ENCODE results near the gene DISC1.
"Not testable (repeated sequence)": the region's sequence is repeated elsewhere in the genome, so short reads cannot be mapped to it uniquely, and the experiment has no call there.

DISC1 gene

GRCh38 chr1:231731268-231731667, 104.7 kb downstream of the DISC1 start:
- DNase-seq (ENCODE audit: low spot score), result no peak

DNA sequence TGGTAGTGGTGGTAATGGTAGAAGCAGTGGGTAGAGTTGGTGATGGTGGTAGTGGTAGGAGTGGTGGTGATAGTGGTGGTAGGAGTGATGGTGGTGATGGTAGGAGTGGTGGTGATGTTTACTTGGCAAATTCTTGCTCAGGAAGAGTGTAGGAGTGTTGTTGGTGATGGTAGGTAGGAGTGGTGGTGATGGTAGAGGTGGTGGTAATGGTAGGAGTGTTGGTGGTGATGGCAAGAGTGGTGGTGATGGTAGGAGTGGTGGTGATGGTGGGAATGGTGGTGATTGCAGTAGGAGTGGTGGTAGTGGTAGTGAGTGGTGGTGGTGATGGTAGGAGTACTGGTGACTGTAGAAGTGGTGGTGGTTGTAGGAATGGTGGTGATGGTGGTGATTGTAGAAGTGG, 106.5 kb downstream of the DISC1 start:
- DNase-seq (ENCODE audit: low spot score), result no peak

DNA sequence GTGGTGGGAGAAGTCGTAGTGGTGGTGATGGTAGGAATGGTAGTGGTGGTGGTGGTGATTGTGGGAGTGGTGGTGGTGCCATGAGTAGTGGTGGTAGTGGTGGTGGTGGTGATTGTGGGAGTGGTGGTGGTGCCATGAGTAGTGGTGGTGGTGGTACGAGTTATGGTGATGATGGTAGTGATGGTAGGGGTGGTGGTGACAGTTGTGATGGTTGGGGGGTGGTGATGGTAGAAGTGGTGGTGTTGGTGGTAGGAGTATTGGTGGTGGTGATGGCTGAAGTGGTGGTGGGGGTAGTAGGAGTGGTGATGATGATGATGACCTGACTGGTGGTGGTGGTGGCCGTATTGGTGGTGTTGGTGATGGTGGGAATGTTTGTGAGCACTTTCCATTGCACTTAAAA, 107.1 kb downstream of the DISC1 start:
- no peak for DNase-seq (ENCODE audit: low spot score)

DNA sequence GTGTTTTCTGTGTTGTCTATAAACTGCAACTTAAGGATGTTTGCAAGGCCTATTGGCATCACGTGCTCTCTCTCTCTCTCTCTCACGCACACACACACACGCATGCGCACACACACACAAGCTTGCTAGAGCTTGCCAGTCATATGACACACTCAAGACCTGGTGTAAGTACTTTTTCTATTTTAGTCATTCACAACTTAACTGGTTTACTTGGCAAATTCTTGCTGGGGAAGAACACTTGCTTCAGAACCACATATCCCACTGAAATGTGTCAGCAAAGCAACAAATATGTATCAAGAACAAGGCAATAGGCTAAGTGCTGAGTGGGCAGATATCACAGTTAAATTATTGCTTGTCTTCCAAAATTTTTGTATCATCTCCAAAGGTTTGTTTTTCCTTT, 107.8 kb downstream of the DISC1 start:
- no peak for DNase-seq (ENCODE audit: low spot score)

- DNase-seq (ENCODE audit: low spot score), result no peak
Measured at GRCh38 chr1:231735411-231735810, 108.8 kb downstream of the DISC1 start.

- no peak for DNase-seq (ENCODE audit: low spot score)
Measured at GRCh38 chr1:231735941-231736340, 109.4 kb downstream of the DISC1 start.

DNA sequence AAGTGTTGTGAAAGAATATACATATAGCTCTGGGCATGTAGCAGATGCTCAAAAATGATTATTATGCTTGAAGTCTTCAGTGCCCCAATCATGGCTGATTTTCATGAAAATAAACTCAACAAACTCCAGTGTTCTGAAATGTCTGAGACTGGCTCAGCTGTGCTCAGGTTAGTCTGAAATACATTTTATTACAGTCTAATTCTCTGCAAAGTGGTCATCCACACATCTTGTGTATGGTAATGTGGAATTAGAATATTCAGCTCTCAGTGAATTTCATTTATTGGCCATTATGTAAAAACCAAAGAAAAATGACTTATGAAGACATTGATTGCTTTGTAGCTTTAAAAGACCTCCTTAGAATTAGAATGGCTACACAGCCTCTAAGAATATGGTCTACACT, 109.9 kb downstream of the DISC1 start:
- DNase-seq (ENCODE audit: low spot score), result no peak

DNA sequence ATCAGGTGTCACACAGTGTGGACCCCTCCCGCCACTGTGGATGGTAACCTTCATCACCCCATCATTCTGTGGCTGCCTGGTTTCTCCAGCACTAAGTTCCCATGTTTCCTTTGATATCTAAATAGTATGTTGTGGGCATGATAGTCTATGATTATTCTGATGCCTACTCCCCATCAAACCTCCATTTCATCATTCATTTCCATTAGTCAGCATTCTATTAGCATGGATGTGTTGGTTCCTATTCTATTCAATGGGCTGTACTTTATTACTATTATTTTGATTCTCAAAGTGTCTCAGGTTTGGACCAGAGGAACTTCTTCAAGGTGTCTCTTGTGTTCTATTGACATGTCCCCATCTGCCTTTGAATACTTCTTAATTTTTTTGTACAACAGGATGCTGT, 112.0 kb downstream of the DISC1 start:
- no peak for DNase-seq (ENCODE audit: low spot score)

DNA sequence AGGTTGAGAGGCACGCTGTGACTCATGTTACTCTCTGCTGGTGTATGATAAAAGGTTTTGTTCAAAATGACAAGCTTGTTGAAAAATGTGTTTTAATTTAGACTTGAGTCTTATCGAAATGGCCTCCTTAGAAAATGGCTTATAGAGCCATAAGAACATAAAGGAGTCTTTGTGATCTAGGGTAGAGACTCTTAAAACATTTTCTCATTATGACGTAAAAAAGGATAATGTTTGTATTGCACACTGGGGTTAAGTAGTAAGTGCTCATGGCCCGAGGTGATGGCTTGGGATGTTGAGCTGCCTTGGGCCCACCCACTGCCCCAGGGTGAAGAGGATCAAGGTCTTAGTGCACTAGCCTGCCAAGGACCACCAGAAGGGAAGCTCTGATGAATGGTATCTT, 117.4 kb downstream of the DISC1 start:
- no peak for DNase-seq (ENCODE audit: low spot score)

GRCh38 chr1:231748760-231749415, 122.3 kb downstream of the DISC1 start:
- no peak for DNase-seq (ENCODE audit: low spot score)

DNA sequence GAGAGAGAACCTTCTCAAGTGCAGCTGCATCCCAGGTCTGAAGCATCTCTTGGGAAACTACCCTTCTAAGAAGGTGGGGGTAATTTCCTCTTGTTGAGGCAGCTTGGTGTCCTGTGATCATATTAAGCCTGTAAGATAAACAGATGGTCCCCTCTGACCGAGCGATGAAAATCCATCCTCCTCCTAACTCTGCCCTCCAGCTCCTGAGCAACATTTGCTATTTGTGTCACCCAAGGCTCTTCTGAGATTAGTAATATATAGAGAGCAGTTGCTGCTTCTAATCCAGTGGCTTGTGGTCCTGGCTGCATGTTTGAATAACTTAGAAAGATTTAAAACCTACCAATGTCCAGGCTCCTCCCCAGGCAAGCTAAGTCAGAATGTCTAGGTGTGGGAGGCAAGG, 123.7 kb downstream of the DISC1 start:
- no peak for DNase-seq (ENCODE audit: low spot score)

GRCh38 chr1:231750818-231751362, 124.3 kb downstream of the DISC1 start:
- no peak for DNase-seq (ENCODE audit: low spot score)

DNA sequence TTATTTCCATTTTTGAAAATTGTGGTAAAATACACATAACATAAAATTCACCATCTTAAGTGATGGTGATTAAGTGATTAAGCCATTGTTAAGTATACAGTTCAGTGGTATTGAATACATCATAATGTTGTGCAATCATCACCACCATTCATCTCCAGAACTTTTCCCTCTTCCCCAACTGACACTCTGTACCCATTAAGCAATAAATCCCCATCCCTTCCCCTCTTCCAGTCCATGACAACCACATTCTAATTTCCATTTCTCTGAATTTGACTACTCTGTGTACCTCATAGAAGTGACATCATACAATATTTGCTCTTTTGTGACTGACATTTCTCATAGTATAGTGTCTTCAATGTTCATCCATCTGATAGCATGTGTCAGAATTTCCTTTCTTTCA, 124.8 kb downstream of the DISC1 start:
- no peak for DNase-seq (ENCODE audit: low spot score)

- DNase-seq (ENCODE audit: low spot score), result no peak
Measured at GRCh38 chr1:231753313-231753712, 126.7 kb downstream of the DISC1 start.

GRCh38 chr1:231757101-231757404, 130.5 kb downstream of the DISC1 start:
- no peak for DNase-seq (ENCODE audit: low spot score)

GRCh38 chr1:231757759-231758158, 131.2 kb downstream of the DISC1 start:
- no peak for DNase-seq (ENCODE audit: low spot score)

- DNase-seq (ENCODE audit: low spot score), result no peak
Measured at GRCh38 chr1:231761252-231761651, 134.7 kb downstream of the DISC1 start.

- DNase-seq (ENCODE audit: low spot score), result no peak
Measured at GRCh38 chr1:231761747-231762541, 135.4 kb downstream of the DISC1 start.

GRCh38 chr1:231763456-231763855, 136.9 kb downstream of the DISC1 start:
- DNase-seq (ENCODE audit: low spot score), result no peak

GRCh38 chr1:231765825-231766224, 139.2 kb downstream of the DISC1 start:
- not testable (repeated sequence) for DNase-seq (ENCODE audit: low spot score)

DNA sequence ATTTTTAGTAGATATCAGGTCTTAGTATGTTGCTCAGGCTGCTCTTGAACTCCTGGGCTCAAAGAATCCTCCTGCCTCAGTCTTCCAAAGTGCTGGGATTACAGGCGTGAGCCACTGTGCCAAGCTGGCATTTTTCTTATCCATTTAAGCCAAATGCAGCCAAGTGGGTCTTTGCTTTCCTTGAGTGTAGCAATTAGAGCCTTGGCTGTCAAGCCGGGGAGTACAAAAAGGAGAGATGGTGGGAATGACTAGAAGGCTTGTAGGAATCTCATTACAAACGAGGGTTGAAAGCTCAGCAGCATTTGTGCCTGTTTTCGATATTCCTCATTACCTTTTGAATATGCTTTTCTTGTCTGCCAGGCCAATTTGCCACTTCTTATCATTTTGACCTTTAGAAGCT, 140.9 kb downstream of the DISC1 start:
- DNase-seq (ENCODE audit: low spot score), result no peak

DNA sequence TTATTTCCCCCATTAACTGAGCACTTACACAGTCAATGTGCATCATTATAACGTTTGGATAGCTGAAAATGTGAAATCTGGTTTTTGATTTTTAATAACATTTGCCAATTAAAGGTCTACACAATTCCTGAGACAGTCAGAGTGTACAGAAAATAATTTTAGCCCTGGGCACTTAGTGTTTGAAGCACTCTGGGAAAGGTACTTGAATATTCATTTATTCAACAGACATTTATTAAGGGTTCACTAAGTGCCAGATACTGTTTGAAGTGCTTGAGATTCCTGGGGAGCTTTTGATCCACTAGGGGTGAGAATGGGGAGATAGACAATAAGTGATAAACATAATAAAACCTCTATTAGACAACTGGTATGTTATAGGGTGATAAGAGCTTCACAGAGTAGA, 141.8 kb downstream of the DISC1 start:
- DNase-seq (ENCODE audit: low spot score), result no peak

GRCh38 chr1:231770506-231771175, 144.1 kb downstream of the DISC1 start:
- DNase-seq (ENCODE audit: low spot score), result no peak
